Aorta (tissue), 5 donors: ENCODE data around the gene SNX25. TPM values are rescaled to one million over a fixed set of nuclear protein-coding genes. Genes with fewer than 3 reads are reported as not detected.

Experiments used
- ATAC-seq: fragments of 200-7000 bp; cut with Tn5 transposase; one replicate; pipeline ENCODE4 v1.9.1; 2022; ENCODE audit warnings: moderate library complexity; ENCODE audit not compliant: low FRiP score
- DNase-seq, 2 donors: peaks; one replicate each; pipeline ENCODE4 v3.0.0-alpha.2; 2020
- H3K27ac ChIP-seq, 2 donors: one replicate each; pipeline ENCODE4 v1.5.1; 2013; ENCODE audit warnings: low read length in 2 of 2, mild to moderate bottlenecking in 2 of 2, moderate library complexity in 2 of 2, control low read depth in 1 of 2, inconsistent platforms in 1 of 2, low read depth in 1 of 2
- H3K27me3 ChIP-seq, 2 donors: one replicate each; pipeline ENCODE4 v1.6.1; 2013; ENCODE audit warnings: control low read depth in 1 of 2, low read length in 1 of 2, mild to moderate bottlenecking in 1 of 2, moderate library complexity in 1 of 2; ENCODE audit not compliant: insufficient read depth in 2 of 2, control insufficient read depth in 1 of 2
- H3K36me3 ChIP-seq, 2 donors: one replicate each; pipeline ENCODE4 v1.6.1; 2013; ENCODE audit warnings: control low read depth in 1 of 2, low read length in 1 of 2, mild to moderate bottlenecking in 1 of 2; ENCODE audit not compliant: insufficient read depth in 2 of 2, control insufficient read depth in 1 of 2
- H3K4me1 ChIP-seq, 2 donors: one replicate each; pipeline ENCODE4 v1.6.1; 2013; ENCODE audit warnings: low read length in 2 of 2, control low read depth in 1 of 2, mild to moderate bottlenecking in 1 of 2, moderate library complexity in 1 of 2; ENCODE audit not compliant: insufficient read depth in 2 of 2, control insufficient read depth in 1 of 2
- H3K4me3 ChIP-seq, 2 donors: one replicate each; pipeline ENCODE4 v1.5.1; 2013; ENCODE audit warnings: low read length in 2 of 2, control low read depth in 1 of 2, mild to moderate bottlenecking in 1 of 2
- H3K9me3 ChIP-seq: one replicate; pipeline ENCODE4 v1.6.1; 2013; ENCODE audit warnings: mild to moderate bottlenecking, low read length; ENCODE audit not compliant: control insufficient read depth
- WGBS, 2 donors: extraction: QIAGEN DNeasy Blood & Tissue Kit; methylation state at CpG; one replicate each; pipeline ENCODE4 v1.1.7; 2013; 5-methylcytosine and 5-hydroxymethylcytosine counted together
- intact Hi-C, 2 donors: fragments of 100-400 bp; cut with DNase I; formaldehyde crosslinking; loops; one replicate each; pipeline versions ENCODE4 v1.14.2 to v1.15.0; 2022
- polyA plus RNA-seq, 2 donors: library from polyadenylated mRNA; stranded (reverse); fragments of 200-250 nt; gene quantifications; one replicate each; pipeline ENCODE4 v1.2.3, GENCODE V29; 2013
- total RNA-seq, 2 donors: library from RNA; stranded (reverse); fragmentation: NEBNext Ultra II Directional; extraction: Animal tissue kit (Norgen Biotek cat#: 25700); gene quantifications; one replicate each; pipeline ENCODE4 v1.2.1, GENCODE V29; 2021
- donor health status: healthy with polysubstance abuse.
- donor health status: Bipolar disorder and iron deficiency.
- donor health status: DM: no; HTN: no; CAD: no.
- donor health status: DM: no; HTN: no; CAD: no.
- donor health status: DM: yes; HTN: yes; CAD: no.

SNX25 gene
- total and polyA plus RNA-seq, 4 donors = 8.6 to 44.7 (median 24.5) TPM

DNA sequence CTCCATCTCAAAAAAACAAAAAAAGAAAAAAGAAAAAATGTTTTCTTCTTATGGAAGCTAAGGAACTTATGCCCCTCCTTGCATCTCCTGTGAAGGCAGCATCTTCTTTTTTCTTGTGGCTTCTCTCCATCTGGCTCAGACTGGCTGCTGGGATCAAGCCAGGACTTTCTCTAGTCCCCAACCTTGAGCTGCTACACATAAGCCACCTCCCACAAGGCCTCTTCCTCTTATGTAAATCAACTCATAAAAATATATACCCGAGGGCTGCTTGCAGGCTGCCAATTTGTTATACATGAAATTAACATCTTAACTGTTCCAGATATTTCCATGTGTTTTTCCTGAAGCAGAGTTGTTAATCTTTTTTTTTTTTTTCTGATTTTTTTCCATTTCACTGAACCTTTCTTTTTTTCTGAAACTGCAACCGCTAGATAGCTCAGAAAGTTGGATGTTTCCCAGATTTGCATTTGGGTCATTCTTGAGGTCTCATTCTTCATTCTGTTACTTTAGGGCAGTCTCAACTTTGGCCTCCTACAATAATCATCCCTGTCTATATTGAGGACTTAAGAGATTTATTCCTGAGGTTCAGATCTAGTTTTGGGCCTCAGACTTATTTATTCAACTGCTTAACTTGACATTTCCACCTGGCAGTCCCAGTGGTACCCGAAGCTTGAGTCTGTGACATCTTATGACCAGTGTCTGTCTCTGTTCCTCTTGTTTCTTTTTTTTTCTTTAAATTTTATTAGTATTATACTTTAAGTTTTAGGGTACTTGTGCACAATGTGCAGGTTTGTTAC is 10.3 kb downstream of the SNX25 start:
- 6 to 13% methylated on average over 3 of the region's 3 CpGs for WGBS, 2 donors
- Histone ChIP-seq H3K4me1 (peaks cover 2 to 7% of the 10 kb centered on the region in 2 donors), H3K36me3 (no peaks in the 10 kb centered on the region), H3K27ac (no peak overlapping the region), H3K4me3 (no peak overlapping the region), H3K9me3 (no peaks in the 10 kb centered on the region), H3K27me3 (no peaks in the 10 kb centered on the region)
- DNase-seq (no peak), ATAC-seq (no peak)
- intact Hi-C loops = loop anchor here in 1 of 2 donors (10.0 kb wide), 1 partner anchor 375 kb away; no protein-coding TSS in a partner anchor

DNA sequence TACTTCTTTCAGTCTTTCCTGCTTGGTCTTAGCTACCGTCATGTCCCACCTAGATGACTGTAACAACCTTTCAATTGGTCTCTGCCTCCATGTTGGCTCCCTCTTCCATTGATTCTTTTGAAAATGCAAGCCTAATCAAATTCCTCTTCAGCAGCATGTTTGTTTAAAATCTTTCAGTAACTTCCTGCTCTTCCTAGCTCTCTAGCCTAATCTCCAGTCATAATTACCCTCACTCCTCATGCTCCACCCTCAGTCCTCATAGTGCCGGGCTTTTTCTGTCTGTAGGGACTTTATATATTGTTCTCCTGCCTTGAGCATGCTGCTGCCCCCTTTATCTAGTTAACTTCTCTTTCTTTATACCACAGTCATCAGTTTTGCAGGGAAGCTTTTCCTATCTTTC is 12.1 kb downstream of the SNX25 start:
- intact Hi-C loops = no loop called here
- peaks cover 2 to 11% of the 10 kb centered on the region in 2 donors for H3K4me1 ChIP-seq
- H3K27me3 ChIP-seq = no peaks in the 10 kb centered on the region
- H3K4me3 ChIP-seq = no peak overlapping the region
- 86% methylated on average over 2 of the region's 2 CpGs for WGBS, 2 donors
- ATAC-seq (no peak), DNase-seq (no peak)
- H3K9me3 ChIP-seq = no peaks in the 10 kb centered on the region
- H3K27ac ChIP-seq = no peak overlapping the region
- no peaks in the 10 kb centered on the region for H3K36me3 ChIP-seq

- intact Hi-C loops = no loop called here
- Histone ChIP-seq H3K4me3 (no peak overlapping the region), H3K4me1 (peaks cover 3 to 11% of the 10 kb centered on the region in 2 donors), H3K27ac (peak overlapping the region in 1 of 2 donors; percentile 36), H3K27me3 (no peaks in the 10 kb centered on the region), H3K36me3 (no peaks in the 10 kb centered on the region), H3K9me3 (no peaks in the 10 kb centered on the region)
- DNase-seq (no peak), ATAC-seq (no peak)
- 31 to 97% methylated on average over 8 to 10 of the region's 10 CpGs for WGBS, 2 donors
These were observed 12.5 kb downstream of the SNX25 start for GRCh38 chr4:185221912-185222311.

GRCh38 chr4:185222598-185222997 is 13.2 kb downstream of the SNX25 start:
- Histone ChIP-seq H3K4me3 (no peak overlapping the region), H3K27me3 (no peaks in the 10 kb centered on the region), H3K4me1 (peaks cover 9 to 11% of the 10 kb centered on the region in 2 donors), H3K36me3 (no peaks in the 10 kb centered on the region), H3K27ac (peak overlapping the region in 1 of 2 donors; percentile 36), H3K9me3 (no peaks in the 10 kb centered on the region)
- intact Hi-C loops = no loop called here
- DNase-seq (no peak), ATAC-seq (no peak)

DNA sequence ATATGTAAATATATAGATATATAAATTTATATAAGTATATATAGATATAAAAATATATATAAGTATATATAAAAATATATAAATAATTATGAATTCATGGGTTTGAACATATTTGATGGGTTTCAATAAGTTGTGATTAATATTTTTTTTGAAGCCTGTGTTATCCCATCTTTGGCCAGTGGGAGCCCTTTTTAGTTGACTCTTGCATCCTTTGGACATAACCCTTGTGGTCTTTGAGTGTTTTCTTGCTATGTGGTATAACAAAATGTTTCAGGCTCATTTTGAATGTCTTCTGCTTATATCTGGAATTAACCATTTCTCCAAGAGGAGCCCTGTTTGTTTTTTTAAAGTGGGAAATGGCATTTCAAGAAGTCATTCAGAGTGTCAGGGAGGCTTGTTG is 15.2 kb downstream of the SNX25 start:
- ATAC-seq = no peak
- H3K36me3 ChIP-seq = no peaks in the 10 kb centered on the region

GRCh38 chr4:185225940-185226339 is 16.5 kb downstream of the SNX25 start:
- Histone ChIP-seq H3K9me3 (no peaks in the 10 kb centered on the region), H3K4me1 (peaks cover 9 to 10% of the 10 kb centered on the region in 2 donors), H3K4me3 (no peak overlapping the region), H3K27me3 (no peaks in the 10 kb centered on the region), H3K36me3 (no peaks in the 10 kb centered on the region), H3K27ac (no peak overlapping the region)
- 54% methylated on average over 6 of the region's 6 CpGs for WGBS, 2 donors
- intact Hi-C loops = no loop called here
- DNase-seq (no peak), ATAC-seq (no peak)

More for the DNA sequence above, 15.2 kb downstream of the SNX25 start:
- Histone ChIP-seq H3K9me3 (no peaks in the 10 kb centered on the region), H3K27ac (no peak overlapping the region), H3K4me3 (no peak overlapping the region), H3K27me3 (no peaks in the 10 kb centered on the region), H3K4me1 (peaks cover 10 to 11% of the 10 kb centered on the region in 2 donors)
- DNase-seq = no peak
- intact Hi-C loops = no loop called here

DNA sequence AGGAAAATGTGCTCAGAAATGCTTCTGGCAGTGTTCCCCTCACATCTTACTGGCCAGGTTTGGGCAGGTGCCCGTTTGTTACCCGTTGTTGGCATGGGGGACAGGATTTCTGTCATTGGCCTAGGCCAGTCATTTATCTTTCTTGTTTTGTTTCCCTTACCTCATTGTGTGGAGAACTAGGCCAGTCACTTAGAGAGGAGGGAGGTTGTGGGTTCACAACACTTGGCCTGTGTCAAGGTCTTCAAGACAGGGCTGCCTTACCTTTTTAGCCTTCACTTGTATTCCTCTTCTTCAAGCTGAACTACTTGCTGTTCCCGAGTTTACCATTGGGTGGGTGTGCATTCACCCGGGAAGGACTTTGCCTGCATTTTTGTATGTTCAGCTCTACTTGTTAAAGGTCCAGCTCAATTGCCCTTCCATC is 17.7 kb downstream of the SNX25 start:
- Histone ChIP-seq H3K36me3 (no peaks in the 10 kb centered on the region), H3K27me3 (no peaks in the 10 kb centered on the region), H3K27ac (peak overlapping the region; percentile 39 to 84), H3K4me3 (no peak overlapping the region), H3K4me1 (peaks cover 8 to 10% of the 10 kb centered on the region in 2 donors), H3K9me3 (no peaks in the 10 kb centered on the region)
- intact Hi-C loops = no loop called here
- 0 to 4% methylated on average over 4 of the region's 4 CpGs for WGBS, 2 donors
- no peak for DNase-seq
- peak; percentile 30 for ATAC-seq

DNA sequence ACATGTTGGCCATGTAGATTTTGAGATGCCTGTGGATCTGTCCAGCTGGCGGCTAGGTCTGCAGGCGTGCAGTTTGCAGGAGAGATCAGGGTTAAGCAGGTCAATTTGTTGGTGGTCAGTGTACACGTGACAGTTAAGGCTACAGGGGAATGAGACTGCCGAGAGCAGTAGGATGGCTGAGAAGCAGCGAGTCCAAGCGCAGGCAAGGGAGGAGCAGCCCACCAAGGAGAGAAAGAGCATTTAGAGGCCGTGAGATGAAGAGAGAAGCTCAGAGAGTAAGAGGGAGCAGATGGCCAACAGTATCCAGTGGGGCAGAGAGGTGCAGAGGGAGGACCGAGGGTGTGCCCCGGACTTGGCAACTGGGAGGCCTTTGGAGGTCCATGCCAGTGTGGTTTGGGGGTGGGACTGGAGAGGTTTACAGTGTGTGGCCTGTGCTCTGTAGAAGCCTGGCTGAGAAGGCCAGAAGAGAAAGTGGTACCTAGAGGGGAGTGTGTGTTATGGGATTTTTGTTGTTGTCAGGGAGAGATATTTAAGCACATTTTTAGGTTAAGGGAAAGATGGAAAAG is 18.4 kb downstream of the SNX25 start:
- no peaks in the 10 kb centered on the region for H3K27me3 ChIP-seq
- H3K9me3 ChIP-seq = no peaks in the 10 kb centered on the region
- WGBS, 2 donors = 23 to 25% methylated on average over 9 of the region's 9 CpGs
- DNase-seq = no peak
- peak overlapping the region in 1 of 2 donors; percentile 84 for H3K27ac ChIP-seq
- intact Hi-C loops = no loop called here
- H3K4me3 ChIP-seq = no peak overlapping the region
- peaks cover 4 to 8% of the 10 kb centered on the region in 2 donors for H3K4me1 ChIP-seq
- no peaks in the 10 kb centered on the region for H3K36me3 ChIP-seq
- peak; percentile 49 for ATAC-seq
